ENCODE measurements around the gene CLIC3.

DNA sequence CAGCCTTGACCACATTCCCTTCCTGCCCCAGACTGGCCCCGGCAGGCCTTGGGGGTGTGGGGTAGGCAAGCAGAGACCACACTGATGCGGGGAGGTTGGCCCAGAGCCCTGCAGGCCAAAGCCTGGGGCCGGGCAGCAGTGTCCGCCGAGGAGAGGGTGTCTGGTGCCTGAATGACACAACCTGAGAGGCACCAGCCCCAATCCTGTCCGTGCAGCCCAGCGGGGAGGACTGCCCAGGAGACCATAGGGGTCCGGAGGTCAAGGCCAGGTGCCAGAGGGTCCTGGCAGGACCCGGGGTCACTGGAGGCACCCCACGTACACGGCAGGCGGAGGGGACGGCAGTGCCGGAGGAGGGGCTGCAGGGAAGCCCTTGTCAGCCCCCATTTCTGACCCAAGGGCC lies 24.6 kb downstream of the CLIC3 start:
- TF ChIP-seq CTCF (IDR thresholded peaks at IDR 0.05) = no peak
- no peak for TF ChIP-seq EZH2 (IDR thresholded peaks at IDR 0.05)
